Fibroblast of skin of scalp (primary cell): Measurements from ENCODE around the gene SURF2. TPM values are rescaled to one million over a fixed set of nuclear protein-coding genes. Genes with fewer than 3 reads are reported as not detected.
"Not testable (repeated sequence)": the region's sequence is repeated elsewhere in the genome, so short reads cannot be mapped to it uniquely, and the experiment has no call there.

Experiments used
- DNase-seq: peaks from one replicate; pipeline ENCODE4 v3.0.0-alpha.2; 2013
- polyA plus RNA-seq, 2 experiments: library from polyadenylated mRNA; unstranded; fragments of 120-200 nt; gene quantifications; one replicate each; pipeline ENCODE4 v1.2.1, GENCODE V29; 2013; ENCODE audit not compliant: insufficient read length in 2 of 2

Gene SURF2
- 15.9 TPM for polyA plus RNA-seq (2013, experiment 1 of 2; ENCODE audit: insufficient read length)
- polyA plus RNA-seq (2013, experiment 2 of 2; ENCODE audit: insufficient read length), result 15.5 TPM

- peak; percentile 79 for DNase-seq
Measured at GRCh38 chr9:133356391-133357091, at the start of gene SURF2, which contains the start of gene SURF1. TSS of gene SURF2 (plus strand) at chr9:133356550. CDS start at chr9:133356593, 43 bp downstream. TSS of gene SURF1 (minus strand) at chr9:133356487. CDS start at chr9:133356453, 34 bp downstream.

- no peak for DNase-seq
Measured at GRCh38 chr9:133307301-133307700, 49.0 kb upstream of the SURF2 start.

DNA sequence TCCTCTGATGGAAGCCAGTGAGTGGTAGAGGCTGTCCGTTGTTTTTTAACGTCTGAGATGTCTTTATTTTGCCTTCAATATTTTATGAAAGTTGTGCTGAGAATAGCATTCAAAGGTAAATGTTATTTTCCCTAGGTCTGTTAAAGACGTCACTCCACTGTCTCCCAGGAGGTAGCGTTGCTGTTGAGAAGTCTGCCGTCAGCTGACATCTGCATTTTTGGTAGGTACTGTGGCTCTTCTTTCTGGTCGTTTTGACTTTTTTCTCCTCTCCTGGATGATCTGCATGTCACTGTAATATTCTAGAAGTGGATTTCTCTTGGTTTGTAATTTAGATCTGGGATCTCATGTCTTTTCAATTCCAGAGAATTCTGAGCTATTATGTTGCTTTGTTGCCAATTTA is 46.7 kb upstream of the SURF2 start:
- no peak for DNase-seq

DNA sequence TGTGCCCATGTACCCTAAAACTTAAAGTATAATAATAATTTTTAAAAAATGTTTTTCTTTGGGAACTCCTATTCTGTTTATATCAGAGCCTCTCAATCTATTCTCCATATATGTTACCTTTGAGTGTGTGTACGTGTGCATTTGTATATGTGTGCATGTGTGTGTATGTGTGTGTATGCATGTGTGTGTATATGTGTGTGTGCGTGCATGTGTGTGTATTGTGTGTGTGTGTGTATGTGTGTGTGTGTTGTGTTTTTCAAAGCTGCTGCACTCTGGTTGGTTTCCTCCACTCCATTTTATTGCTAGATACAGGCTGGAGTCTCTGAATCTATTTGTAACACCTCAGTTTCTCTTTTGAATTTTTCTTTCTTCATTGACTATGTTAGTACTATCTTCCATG is 40.4 kb upstream of the SURF2 start:
- DNase-seq, result no peak

DNA sequence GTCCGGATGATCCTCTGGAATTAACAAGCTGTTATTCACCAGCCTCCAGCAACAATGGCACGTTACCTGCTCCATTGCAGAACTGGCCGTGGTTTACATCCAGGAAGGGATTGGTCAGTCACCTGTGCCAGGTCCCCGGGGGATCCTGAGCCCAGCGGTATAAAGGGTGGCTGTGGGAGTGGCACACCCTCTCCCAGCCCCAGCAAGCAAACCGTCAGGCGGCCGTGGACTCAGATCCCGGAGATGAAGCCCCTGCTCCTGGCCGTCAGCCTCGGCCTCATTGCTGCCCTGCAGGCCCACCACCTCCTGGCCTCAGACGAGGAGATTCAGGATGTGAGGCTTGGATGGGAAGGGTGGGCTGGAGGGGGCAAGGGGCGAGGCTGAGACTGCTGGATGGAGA is 38.8 kb upstream of the SURF2 start:
- DNase-seq, result not testable (repeated sequence)

GRCh38 chr9:133320421-133320881 is 35.9 kb upstream of the SURF2 start:
- no peak for DNase-seq

- no peak for DNase-seq
Measured at GRCh38 chr9:133321411-133321935, 34.9 kb upstream of the SURF2 start.

DNA sequence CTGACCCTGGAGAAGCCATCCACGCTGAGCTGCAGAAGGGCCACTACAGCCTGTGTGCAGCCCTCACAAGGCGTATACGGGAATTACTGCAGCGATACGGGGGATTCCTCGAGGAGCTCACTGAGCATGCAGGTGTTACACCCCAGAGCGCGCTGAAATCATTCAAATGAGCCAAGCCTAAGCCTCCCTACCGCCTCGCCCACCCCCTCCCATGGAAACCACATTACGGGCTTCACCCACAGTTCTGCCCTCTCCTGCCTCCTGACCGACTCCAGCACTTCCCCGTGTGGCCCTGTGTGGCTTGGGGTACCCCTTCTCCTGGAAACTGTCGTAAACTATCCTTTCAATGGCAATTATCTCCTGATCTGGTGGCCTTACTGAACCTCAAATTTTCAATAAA is 33.6 kb upstream of the SURF2 start:
- no peak for DNase-seq

GRCh38 chr9:133323211-133323610 is 33.1 kb upstream of the SURF2 start:
- DNase-seq, result no peak

- no peak for DNase-seq
Measured at GRCh38 chr9:133323991-133324703, 32.2 kb upstream of the SURF2 start.

DNA sequence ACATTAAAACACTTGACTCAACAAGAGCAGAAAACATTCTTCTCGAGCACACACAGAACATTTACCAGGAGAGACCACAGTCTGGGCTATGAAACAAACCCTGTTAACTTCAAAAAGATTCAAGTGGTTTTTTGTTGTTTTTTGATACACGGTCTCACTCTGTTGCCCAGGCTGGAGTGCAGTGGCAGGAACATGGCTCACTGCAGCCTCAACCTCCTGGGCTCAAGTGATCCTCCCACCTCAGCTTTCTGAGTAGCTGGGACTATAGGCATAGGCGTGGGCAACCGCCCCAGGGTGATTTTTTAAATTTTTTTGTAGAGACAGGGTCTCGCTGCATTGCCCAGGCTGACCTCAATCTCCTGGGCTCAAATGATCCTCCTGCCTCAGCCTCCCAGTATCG is 29.3 kb upstream of the SURF2 start:
- not testable (repeated sequence) for DNase-seq

DNA sequence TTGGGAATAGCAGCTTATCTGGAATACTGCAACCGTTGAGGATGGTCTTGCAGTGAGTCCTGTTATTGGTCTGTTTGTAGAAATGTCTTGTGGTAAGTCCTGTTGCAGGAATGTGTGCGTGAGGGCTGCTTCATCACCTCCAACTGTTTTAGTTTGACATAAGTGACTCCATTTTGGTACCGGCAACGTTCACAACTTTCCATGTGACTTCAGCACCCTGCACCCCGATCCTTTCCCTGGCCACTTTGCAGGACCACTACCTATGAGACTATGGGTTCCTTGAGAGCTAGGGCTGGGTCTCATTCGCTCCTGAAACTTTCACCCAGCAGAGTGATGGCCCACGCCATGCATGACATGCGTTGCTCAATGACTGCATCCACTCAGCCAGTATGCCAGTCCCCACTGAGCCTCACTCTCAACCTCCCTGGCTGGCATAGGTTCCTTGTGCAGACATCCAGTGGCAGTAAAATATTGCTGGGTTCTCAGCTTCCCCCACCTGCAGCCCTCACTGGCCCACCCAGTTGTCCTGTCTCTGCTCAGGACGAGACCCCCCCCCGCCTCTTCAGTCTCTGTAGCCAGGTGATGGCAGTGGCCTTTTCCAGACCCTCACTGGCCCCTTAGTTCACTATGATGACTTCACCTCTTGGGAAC is 28.4 kb upstream of the SURF2 start:
- no peak for DNase-seq

DNA sequence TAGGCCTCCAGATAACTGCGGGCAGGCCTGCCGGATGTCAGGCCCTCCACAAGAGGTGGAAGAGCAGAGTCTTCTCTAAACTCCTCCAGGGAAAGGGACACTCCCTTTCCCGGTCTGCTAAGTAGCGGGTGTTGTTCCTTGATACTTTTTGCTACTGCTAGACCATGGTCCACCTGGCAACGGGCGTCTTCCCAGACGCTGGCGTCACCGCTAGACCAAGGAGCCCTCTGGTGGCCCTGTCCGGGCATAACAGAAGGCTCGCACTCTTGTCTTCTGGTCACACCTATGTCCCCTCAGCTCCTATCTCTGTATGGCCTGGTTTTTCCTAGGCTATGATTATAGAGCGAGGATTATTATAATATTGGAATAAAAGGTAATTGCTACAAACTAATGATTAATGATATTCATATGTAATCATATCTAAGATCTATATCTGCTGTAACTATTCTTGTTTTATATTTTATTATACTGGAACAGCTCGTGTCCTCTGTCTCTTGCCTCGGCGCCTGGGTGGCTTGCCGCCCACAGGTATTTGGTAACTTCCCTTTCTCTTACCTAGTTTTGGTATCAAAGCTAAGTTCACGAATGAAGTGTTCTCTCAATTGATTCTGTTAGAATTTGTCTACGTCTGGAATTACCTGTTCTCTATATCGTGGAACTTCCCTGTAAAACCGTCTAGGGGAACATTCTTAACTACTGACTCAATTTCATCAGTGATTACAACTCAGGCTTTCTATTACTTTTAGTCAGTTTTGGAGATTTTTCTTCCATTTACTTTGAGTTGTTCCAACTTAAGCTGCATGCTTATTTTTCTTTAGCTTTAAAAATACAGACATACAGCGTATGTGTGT is 26.8 kb upstream of the SURF2 start:
- not testable (repeated sequence) for DNase-seq

DNA sequence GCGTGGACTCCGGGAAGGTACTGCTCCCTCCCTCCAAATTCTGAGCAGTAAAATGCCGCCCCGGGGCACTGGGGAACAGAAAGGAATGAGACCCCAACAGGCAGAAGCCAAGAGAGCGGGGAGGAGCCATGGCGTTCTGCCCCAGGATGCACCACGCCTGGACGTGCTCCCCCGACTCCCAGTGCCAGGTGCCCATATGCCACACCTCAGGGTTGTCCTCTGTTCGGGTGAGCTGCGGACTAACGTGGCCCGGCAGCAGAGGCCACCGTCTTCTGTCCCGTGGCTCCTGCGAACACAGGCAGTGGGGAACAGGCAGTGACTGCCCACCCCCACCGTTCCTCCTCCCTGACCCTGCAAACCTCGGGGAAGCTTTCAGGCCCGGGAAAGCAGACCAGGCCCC is 25.1 kb upstream of the SURF2 start:
- no peak for DNase-seq

DNA sequence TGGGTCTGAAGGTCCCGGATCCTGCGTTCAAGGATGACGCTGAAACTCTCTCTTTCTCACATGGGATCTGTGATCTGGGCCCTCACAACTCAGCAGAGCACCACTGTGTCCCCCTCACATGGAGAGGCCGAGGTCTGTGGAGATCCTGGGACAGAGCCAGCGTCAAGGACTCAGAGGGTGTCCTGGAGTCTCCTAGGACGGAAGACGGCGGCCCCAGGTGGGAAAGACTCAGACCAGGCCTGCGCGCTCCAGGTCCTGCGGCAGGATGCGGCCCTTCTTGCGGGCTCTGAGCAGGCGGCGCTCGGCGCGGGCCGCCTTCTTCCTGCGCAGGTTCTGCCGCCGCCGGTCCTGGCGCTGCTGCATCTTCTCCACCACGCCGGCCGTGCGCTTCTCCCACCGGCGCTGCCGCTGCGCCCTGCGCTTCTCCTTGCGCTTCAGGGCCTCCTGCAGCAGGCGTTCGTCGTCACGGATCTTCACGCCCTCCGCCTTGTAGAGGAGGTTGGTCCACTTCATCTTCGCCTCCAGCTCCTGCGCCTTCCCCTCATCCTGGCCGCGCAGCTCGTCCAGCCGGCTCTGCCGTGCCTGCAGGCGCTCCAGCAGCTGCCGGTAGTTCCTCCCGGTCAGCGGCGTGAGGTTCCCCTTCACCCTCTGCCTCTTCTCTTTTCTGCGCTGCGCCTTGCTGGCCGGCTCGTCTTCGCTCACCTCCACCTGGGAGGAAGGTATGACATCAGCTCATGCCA is 24.5 kb upstream of the SURF2 start:
- no peak for DNase-seq

DNA sequence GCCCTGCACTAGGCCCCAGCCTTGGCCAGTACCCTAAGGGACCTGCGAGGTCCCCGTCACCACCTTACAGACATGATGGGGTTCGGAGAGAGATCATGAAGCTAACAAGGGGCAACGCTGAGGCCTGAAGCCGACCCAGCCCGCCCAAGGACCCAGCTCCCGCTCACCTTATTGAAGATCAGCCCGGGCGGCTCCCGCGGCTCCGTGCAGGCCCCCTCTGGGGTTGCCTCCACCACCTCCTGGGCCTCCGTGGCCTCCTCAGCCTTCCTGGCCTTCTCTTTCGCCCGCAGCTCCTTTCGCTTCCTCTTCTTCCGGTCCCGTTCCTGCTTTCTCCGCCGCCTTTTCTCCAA is 24.0 kb upstream of the SURF2 start:
- no peak for DNase-seq

DNA sequence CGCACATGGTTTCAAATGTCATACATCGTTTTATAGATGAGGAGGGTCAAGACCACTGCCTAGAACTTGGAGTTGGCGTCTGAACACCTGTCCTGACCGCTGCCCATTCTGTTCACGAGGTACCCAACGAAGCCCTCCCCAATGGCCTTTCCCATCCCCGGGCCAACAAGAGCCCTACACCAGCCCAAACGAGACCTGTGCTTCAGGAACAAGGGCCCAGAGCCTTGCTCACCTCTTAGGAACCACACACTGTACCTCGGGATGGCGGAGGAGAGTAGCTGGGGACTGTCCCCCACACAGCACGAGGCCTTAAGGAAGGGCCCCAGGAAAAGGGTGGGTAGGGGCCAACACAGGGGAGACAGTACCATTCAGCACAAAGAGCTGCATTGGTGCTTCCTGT is 23.3 kb upstream of the SURF2 start:
- no peak for DNase-seq

GRCh38 chr9:133333566-133333965 is 22.8 kb upstream of the SURF2 start:
- no peak for DNase-seq

DNA sequence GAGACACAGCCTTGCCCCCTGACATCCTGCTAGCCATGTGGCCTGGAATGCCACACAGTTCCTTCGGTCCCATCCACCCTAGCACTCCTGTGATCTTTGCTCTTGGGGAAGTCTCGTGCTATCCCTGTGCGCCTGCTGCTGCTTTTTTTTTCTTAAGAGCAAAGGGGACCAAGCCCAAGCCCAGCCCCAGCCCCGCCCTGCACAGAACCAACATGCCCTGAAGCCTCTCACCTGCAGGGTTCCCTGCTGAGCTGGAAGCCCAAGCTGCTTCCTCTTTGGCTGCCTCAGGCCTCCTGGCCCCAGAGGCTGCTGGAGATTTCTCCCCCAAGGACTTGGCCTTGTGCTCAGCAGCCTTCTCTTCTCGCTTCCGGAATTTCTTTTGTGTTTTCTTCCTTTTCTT is 22.2 kb upstream of the SURF2 start:
- DNase-seq, result no peak

- not testable (repeated sequence) for DNase-seq
Measured at GRCh38 chr9:133334888-133335287, 21.5 kb upstream of the SURF2 start.
